HepG2 (cell line): ENCODE data around the gene CFAP54. TPM values are rescaled to one million over a fixed set of nuclear protein-coding genes. Genes with fewer than 3 reads are reported as not detected.

Experiments
- ATAC-seq: fragments of 200-7000 bp; cut with Tn5 transposase; 3 replicates; pipeline ENCODE4 v1.9.1; 2020; ENCODE audit warnings: mild to moderate bottlenecking, moderate library complexity
- BruUV-seq: library from RNA; stranded (reverse); fragments of 400-500 nt; replicated peaks from 2 replicates; lab custom pipeline; 2021; lab: Mats Ljungman, UMichigan
- CTCF ChIA-PET: fragments of 300-600 bp; formaldehyde crosslinking; extraction: SDS; loops from one replicate; lab custom pipeline; 2021; ENCODE audit warnings: low total read pairs, inconsistent platforms, low intra/inter-chr PET ratio; lab: Yijun Ruan, JAX
- POLR2A ChIA-PET: fragments of 350-600 bp; sonication (Branson Sonifier 250); formaldehyde crosslinking; loops from one replicate; lab custom pipeline; 2020; ENCODE audit warnings: antibody characterized with exemption, inconsistent platforms; lab: Yijun Ruan, JAX
- DNase-seq: peaks from one replicate; pipeline ENCODE4 v3.0.0-alpha.2; 2015; ENCODE audit warnings: low spot score
- FAIRE-seq: peaks from 3 replicates; lab custom pipeline; 2011; peaks lifted over from hg19 to GRCh38; lab: Jason Lieb, UNC
- H2AFZ ChIP-seq: one replicate; pipeline ENCODE4 v1.6.1; 2011; ENCODE audit warnings: low read length, inconsistent platforms
- H3K27ac ChIP-seq: fragments of 300-600 bp; 3 replicates; pipeline ENCODE4 v1.8.0; 2011; ENCODE audit warnings: mixed run types, mild to moderate bottlenecking, mixed read lengths, low read length, inconsistent platforms; ENCODE audit not compliant: insufficient read depth; ENCODE audit errors: extremely low read length
- H3K27me3 ChIP-seq, 2 experiments: fragments of 200-600 bp in 1 of 2; 2 replicates in 1 of 2; 3 replicates in 1 of 2; pipeline versions ENCODE4 v1.6.0 to v1.8.0; 2011; ENCODE audit warnings: low read length in 2 of 2, mild to moderate bottlenecking in 2 of 2, moderate library complexity in 2 of 2, inconsistent platforms in 1 of 2; ENCODE audit not compliant: insufficient read depth in 2 of 2, control insufficient read depth in 1 of 2
- H3K36me3 ChIP-seq, 2 experiments: fragments of 200-600 bp in 1 of 2; replicated peaks in 1 of 2; 2 replicates in 1 of 2; 3 replicates in 1 of 2; pipeline versions ENCODE4 v1.5.1 to v1.8.0; 2011; ENCODE audit warnings: low read length in 2 of 2, inconsistent platforms in 1 of 2; ENCODE audit not compliant: insufficient read depth in 2 of 2, control insufficient read depth in 1 of 2
- H3K4me1 ChIP-seq: 2 replicates; pipeline ENCODE4 v1.5.1; 2012; ENCODE audit warnings: low read length, inconsistent platforms; ENCODE audit not compliant: insufficient read depth
- H3K4me2 ChIP-seq: 2 replicates; pipeline ENCODE4 v1.6.0; 2011; ENCODE audit warnings: low read depth, low read length, inconsistent platforms
- H3K4me3 ChIP-seq, 3 experiments: fragments of 200-600 bp in 1 of 3; sonication (generic), shearing (Covaris generic) in 1 of 3; replicated peaks in 1 of 3; 2 replicates each; pipeline ENCODE4 v1.5.1; 2011 to 2016; ENCODE audit warnings: low read length in 3 of 3, inconsistent platforms in 2 of 3, low read depth in 2 of 3, mild to moderate bottlenecking in 2 of 3, control low read depth in 1 of 3, mixed read lengths in 1 of 3; ENCODE audit not compliant: insufficient read depth in 1 of 3
- H3K79me2 ChIP-seq: one replicate; pipeline ENCODE4 v1.6.1; 2011; ENCODE audit warnings: low read length, inconsistent platforms; ENCODE audit not compliant: insufficient read depth
- H3K9ac ChIP-seq: 2 replicates; pipeline ENCODE4 v1.6.0; 2011; ENCODE audit warnings: mild to moderate bottlenecking, low read depth, low read length, inconsistent platforms; ENCODE audit not compliant: insufficient read depth
- H3K9me3 ChIP-seq: 2 replicates; pipeline ENCODE4 v1.5.1; 2012; ENCODE audit warnings: mild to moderate bottlenecking, low read length
- H4K20me1 ChIP-seq: 2 replicates; pipeline ENCODE4 v1.6.0; 2011; ENCODE audit warnings: inconsistent platforms, mild to moderate bottlenecking, low read length, moderate library complexity; ENCODE audit not compliant: insufficient read depth
- NR1H2 ChIP-seq: sonication (generic); formaldehyde crosslinking; IDR thresholded peaks from 2 replicates; pipeline ENCODE4 v1.8.1; 2022; ENCODE audit warnings: low read depth, missing genetic modification reagents, borderline replicate concordance
- SNAPC2 ChIP-seq: sonication (generic); formaldehyde crosslinking; IDR thresholded peaks from 2 replicates; pipeline ENCODE4 v1.8.1; 2022; ENCODE audit warnings: mild to moderate bottlenecking, missing genetic modification reagents
- ZBTB10 ChIP-seq: sonication (generic); formaldehyde crosslinking; IDR thresholded peaks from 2 replicates; pipeline ENCODE4 v1.4.0; 2020; ENCODE audit warnings: missing genetic modification reagents, borderline replicate concordance
- ZFX ChIP-seq: sonication (generic); formaldehyde crosslinking; IDR thresholded peaks from 2 replicates; pipeline ENCODE4 v1.4.0; 2020; ENCODE audit warnings: mild to moderate bottlenecking, low read depth, missing genetic modification reagents, moderate library complexity
- ZNF20 ChIP-seq: sonication (generic); formaldehyde crosslinking; IDR thresholded peaks from 2 replicates; pipeline ENCODE4 v1.4.0; 2020; ENCODE audit warnings: mild to moderate bottlenecking, moderate library complexity, missing genetic modification reagents
- WGBS: methylation state at CpG from one replicate; pipeline ENCODE4 v1.1.6; 2017; ENCODE audit warnings: low lambda C conversion rate; 5-methylcytosine and 5-hydroxymethylcytosine counted together
- in situ Hi-C: cut with HindIII; loops from 2 replicates; pipeline ENCODE4 v1.10.0; 2017; ENCODE audit warnings: low pct_unique_long_range_greater_than_20kb; ENCODE audit not compliant: extremely low pct_ligation_motif_present
- intact Hi-C: fragments of 100-400 bp; cut with micrococcal nuclease; formaldehyde crosslinking; loops from one replicate; pipeline ENCODE4 v1.10.0; 2022; ENCODE audit not compliant: unreplicated experiment
- polyA plus RNA-seq, 8 experiments: library from polyadenylated mRNA; depleted of rRNA in 3 of 8; stranded (reverse) in 7 of 8; unstranded in 1 of 8; fragments of >200 nt; fragmentation: Illumina TruSeq in 4 of 8; extraction: Trizol in 4 of 8; gene quantifications; 2 replicates each; pipeline versions ENCODE4 v1.2.1 to v1.2.3, GENCODE V29; 2011 to 2016; ENCODE audit warnings: low read depth in 4 of 8, missing spikeins in 1 of 8, mixed read lengths in 1 of 8; ENCODE audit not compliant: insufficient read depth in 1 of 8
- total RNA-seq, 5 experiments: library from RNA; depleted of rRNA; stranded (reverse); fragments of >200 nt; fragmentation: Illumina TruSeq; extraction: Trizol; gene quantifications; 2 replicates each; pipeline ENCODE4 v1.2.3, GENCODE V29; 2016; ENCODE audit warnings: low read depth in 1 of 5
- TF ChIP-seq, protein P1 (sequence below): sonication (generic); formaldehyde crosslinking; IDR thresholded peaks from 2 replicates; pipeline ENCODE4 v1.5.1; 2020; ENCODE audit warnings: missing genetic modification reagents, mild to moderate bottlenecking, borderline replicate concordance

Gene CFAP54
- total and polyA plus RNA-seq, 2 of the 13 experiments (the other 11 are each of a cell fraction or from before 2014, with no cell fraction given), result not detected

DNA sequence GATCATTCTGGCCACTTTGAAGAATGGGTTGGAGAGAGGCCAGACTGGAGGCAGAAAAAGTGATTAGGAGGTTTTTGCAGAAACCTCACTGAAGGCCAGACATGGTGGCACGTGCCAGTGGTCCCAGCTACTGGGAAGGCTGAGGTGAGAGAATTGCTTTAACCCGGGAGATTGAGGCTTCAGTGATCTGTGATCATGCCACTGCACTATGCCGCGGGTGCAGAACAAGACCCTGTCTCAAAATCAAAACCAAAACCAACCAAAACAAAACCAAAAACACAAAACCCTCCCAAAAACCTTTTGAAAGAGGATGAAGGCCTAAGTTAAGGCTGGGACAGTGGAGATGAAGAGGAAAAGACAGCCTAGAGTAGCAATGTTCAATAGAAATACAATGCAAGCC is 15.2 kb upstream of the CFAP54 start:
- H3K27me3 ChIP-seq, result no peaks in the 10 kb centered on the region
- 32% methylated on average over 4 of the region's 4 CpGs for WGBS
- H3K4me2 ChIP-seq, result no peak overlapping the region
- BruUV-seq, result no TSS peak
- no peaks in the 10 kb centered on the region for H3K4me1 ChIP-seq
- CTCF ChIA-PET, result no interaction called here
- DNase-seq, result no peak
- H3K36me3 ChIP-seq, result no peaks in the 10 kb centered on the region
- no peaks in the 10 kb centered on the region for H3K79me2 ChIP-seq
- H2AFZ ChIP-seq, result no peak overlapping the region
- no peaks in the 10 kb centered on the region for H4K20me1 ChIP-seq
- intact Hi-C loops (no loop called here), in situ Hi-C loops (no loop called here)
- FAIRE-seq, result no peak
- H3K27ac ChIP-seq, result no peak overlapping the region
- POLR2A ChIA-PET, result no interaction called here
- no peak for ATAC-seq
- H3K9ac ChIP-seq, result no peak overlapping the region
- H3K9me3 ChIP-seq, result no peaks in the 10 kb centered on the region
- H3K4me3 ChIP-seq, result no peak overlapping the region
- no peak for TF ChIP-seq NR1H2 (CRISPR knock-in tag)
- TF ChIP-seq ZNF20 (CRISPR knock-in tag), result no peak
- TF ChIP-seq, protein P1, sequence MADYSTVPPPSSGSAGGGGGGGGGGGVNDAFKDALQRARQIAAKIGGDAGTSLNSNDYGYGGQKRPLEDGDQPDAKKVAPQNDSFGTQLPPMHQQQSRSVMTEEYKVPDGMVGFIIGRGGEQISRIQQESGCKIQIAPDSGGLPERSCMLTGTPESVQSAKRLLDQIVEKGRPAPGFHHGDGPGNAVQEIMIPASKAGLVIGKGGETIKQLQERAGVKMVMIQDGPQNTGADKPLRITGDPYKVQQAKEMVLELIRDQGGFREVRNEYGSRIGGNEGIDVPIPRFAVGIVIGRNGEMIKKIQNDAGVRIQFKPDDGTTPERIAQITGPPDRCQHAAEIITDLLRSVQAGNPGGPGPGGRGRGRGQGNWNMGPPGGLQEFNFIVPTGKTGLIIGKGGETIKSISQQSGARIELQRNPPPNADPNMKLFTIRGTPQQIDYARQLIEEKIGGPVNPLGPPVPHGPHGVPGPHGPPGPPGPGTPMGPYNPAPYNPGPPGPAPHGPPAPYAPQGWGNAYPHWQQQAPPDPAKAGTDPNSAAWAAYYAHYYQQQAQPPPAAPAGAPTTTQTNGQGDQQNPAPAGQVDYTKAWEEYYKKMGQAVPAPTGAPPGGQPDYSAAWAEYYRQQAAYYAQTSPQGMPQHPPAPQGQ, result no peak
- no peak for TF ChIP-seq ZBTB10 (CRISPR knock-in tag)
- TF ChIP-seq SNAPC2 (CRISPR knock-in tag), result no peak
- TF ChIP-seq ZFX (CRISPR knock-in tag), result no peak
